HG03280 (cell line): ENCODE results near the gene PRMT1.

ENCODE experiments used
- ATAC-seq: cut with Tn5 transposase; IDR thresholded peaks from one replicate; pipeline ENCODE4 v1.9.1; 2021; ENCODE audit warnings: mild to moderate bottlenecking, moderate library complexity; ENCODE audit not compliant: unreplicated experiment

Gene PRMT1

GRCh38 chr19:49687566-49688316 lies 10.7 kb downstream of the PRMT1 start:
- ATAC-seq, result no peak

GRCh38 chr19:49688531-49689132 lies 11.6 kb downstream of the PRMT1 start:
- no peak for ATAC-seq

- no peak for ATAC-seq
These were observed 12.3 kb downstream of the PRMT1 start, which contains the start of gene ADM5 for GRCh38 chr19:49689133-49690078. TSS of gene ADM5 (plus strand) at chr19:49689594. CDS start at chr19:49689838, 244 bp downstream.

GRCh38 chr19:49690079-49690655 lies 13.1 kb downstream of the PRMT1 start:
- ATAC-seq, result no peak

DNA sequence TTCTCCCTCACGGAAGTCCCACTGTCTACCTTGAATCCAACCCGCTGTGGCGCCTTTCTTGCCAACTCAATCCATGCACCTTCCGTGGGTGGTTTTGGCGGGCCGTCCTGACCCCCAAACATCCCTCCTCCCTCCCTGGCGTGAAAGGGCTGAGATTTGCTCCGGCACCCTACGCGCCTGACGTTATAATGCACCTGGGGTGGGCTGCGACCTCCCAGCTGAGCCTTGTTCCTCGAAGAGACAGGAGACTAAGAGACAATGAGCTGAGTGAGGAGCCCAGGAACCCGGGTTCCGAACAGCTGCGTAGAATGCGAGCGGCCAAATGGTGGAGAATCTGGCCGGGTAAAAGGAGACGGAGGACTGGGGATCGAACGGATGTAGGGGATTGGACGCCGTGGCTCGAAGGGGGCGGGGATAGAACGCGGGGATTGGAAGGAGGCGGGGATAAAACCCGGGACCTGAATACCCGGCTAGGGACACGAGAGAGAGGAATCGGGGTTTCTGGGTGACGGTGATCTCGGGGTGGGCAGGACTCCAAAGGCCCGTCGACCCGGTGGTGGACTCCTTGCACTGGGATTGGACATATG lies 13.7 kb downstream of the PRMT1 start, which contains the start of gene CPT1C:
Gene CPT1C, plus strand, starts transcription at position 461 of the 587 bp plus-strand sequence. CDS start 1,137 bp downstream, outside the sequence.
- ATAC-seq, result no peak

DNA sequence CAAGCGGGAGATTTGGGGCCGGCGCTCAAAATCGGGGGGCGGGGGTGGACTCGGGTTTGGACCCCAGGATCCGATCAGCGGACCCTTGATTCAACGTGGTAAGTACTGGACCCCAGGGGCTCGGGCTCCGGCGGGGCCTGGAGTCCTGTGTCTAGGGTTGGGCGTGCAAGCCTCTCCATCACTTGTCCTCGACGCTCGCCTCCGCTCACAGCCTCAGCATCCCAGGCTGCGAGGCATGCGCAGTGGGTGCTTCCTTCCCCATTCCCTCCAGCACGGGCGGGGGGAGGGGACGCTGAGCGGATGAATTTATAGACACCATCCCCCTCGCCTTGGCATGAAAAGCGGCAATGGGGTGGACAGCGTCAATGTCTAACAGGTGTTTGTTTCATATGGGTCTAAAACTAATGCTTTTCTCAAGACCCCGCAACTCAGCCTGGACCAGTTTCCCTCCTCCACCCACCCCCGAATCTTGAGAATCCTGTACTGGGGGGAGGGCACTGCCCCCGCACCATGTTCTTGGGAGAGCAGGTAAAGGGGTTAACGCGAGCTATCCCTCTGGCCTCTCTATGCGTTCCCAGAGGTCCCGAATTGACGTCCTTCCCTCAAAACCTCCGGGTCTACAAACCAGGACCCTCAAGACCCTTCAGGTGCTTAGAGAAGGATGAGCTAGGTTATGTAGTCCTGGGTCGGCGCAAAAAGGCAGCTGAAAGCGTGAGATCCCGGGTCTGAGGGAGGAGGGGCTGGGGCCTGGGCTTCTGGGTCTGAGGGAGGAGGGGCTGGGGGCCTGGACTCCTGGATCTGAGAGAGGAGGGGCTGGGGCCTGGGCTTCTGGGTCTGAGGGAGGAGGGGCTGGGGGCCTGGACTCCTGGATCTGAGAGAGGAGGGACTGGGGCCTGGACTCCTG lies 14.4 kb downstream of the PRMT1 start:
- no peak for ATAC-seq

- ATAC-seq, result no peak
These were observed 15.1 kb downstream of the PRMT1 start for GRCh38 chr19:49692147-49692506.

GRCh38 chr19:49696115-49696514 lies 19.0 kb downstream of the PRMT1 start:
- no peak for ATAC-seq

DNA sequence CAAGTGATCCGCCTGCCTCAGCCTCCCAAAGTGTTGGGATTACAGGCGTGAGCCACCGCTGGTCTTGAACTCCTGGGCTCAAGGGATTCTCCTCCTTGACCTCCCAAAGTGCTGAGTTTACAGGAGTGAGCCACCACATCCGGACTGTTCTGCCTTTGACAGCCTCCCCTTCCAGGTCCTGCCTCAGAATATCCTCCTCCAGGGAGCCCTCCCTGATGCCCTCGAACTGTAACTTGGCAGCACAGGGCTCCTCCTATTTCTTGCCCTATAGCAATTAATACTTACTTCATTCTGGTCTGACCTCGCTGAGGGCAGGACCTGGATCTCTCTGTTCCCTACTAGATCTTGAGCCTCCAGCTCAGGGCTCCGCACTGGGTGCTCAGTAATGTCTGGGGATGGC lies 19.8 kb downstream of the PRMT1 start:
- ATAC-seq, result no peak

DNA sequence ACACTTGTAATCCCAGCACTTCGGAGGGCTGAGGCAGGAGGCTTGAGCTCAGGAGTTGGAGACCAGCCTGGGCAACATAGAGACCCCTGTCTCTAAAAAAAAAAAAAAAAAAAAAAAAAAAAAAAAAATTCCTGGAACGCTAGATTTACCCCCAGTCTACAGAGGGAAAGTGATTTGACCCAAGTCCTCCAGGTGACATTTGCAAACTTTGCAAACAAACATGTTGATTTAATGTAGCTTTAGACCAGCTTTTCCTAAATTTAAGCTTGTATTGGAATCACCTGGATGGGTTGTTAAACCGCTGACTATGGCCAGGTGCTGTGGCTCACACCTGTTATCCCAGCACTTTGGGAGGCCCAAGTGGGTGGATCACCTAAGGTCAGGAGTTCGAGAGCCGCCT lies 22.3 kb downstream of the PRMT1 start:
- no peak for ATAC-seq

GRCh38 chr19:49700563-49700962 lies 23.5 kb downstream of the PRMT1 start:
- no peak for ATAC-seq

DNA sequence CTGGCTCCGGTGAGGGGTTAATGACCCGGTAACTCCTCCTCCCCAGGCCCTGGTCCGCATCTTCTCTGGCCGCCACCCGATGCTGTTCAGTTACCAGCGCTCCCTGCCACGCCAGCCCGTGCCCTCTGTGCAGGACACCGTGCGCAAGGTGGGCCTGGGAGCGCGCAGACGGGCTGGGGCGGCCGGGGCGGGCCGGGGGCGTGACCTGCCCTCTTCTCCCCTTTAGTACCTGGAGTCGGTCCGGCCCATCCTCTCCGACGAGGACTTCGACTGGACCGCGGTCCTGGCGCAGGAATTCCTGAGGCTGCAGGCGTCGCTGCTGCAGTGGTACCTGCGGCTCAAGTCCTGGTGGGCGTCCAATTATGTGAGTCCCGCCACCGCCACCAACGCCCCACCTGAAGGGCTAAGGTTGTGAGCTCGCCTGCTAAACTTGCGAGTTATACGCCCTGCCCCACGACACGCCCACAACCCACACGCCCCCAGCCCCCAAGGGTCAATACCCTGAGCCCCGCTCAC lies 24.3 kb downstream of the PRMT1 start:
- no peak for ATAC-seq

- no peak for ATAC-seq
These were observed 28.0 kb downstream of the PRMT1 start for GRCh38 chr19:49704888-49705642.

GRCh38 chr19:49705919-49706318 lies 28.8 kb downstream of the PRMT1 start:
- no peak for ATAC-seq

- no peak for ATAC-seq
These were observed 33.4 kb downstream of the PRMT1 start for GRCh38 chr19:49710372-49710951.

DNA sequence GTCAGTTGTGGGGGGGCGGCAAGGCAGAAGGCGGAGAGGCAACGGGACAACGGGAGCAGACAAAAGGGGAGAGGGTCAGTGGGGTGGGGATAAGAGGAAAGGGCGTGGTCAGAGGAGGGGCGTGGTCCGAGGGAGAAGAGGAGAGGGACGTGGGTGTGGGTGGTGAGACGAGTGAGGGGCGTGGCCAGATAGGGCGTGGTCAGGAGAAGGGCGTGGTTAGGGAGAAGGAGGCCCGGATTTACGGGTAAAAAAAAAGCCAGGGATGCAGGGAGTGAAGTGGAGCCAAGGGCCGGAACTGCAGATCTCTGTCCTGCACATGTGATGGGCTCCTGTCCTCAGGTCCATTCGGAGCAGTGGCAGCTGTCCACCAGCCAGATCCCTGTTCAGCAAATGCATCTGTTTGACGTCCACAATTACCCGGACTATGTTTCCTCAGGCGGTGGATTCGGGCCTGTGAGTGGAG lies 35.4 kb downstream of the PRMT1 start:
- ATAC-seq, result no peak

DNA sequence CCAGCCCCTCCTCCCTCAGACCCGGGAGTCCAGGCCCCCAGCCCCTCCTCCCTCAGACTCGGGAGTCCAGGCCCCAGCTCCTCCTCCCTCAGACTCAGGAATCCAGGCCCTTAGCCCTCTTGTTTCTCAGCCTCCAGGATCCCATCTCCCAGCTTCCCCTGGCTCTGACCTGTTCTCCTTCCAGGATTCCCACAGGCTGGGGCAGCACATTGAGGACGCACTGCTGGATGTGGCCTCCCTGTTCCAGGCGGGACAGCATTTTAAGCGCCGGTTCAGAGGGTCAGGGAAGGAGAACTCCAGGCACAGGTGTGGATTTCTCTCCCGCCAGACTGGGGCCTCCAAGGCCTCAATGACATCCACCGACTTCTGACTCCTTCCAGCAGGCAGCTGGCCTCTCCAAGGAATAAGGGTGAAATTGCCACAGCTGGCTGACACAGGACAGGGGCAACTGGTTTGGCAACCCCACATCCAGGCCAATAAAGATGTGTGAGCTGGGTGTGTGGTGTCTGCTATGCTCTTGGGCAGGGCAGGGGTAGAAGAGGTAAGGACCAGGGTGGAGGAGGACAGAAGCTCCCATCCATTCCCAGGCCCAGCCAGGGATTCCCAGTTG lies 36.3 kb downstream of the PRMT1 start:
- no peak for ATAC-seq

GRCh38 chr19:49716154-49716553 lies 39.1 kb downstream of the PRMT1 start:
- no peak for ATAC-seq
